Panc1 (cell line): ENCODE data around the gene BBS9. TPM values are rescaled to one million over a fixed set of nuclear protein-coding genes. Genes with fewer than 3 reads are reported as not detected.

Source experiments
- ATAC-seq: fragments of 200-7000 bp; cut with Tn5 transposase; 2 replicates; pipeline ENCODE4 v1.9.1; 2020; ENCODE audit warnings: mild to moderate bottlenecking, moderate library complexity
- BruUV-seq: library from RNA; stranded (reverse); fragments of 400-500 nt; replicated peaks from 2 replicates; lab custom pipeline; 2021; lab: Mats Ljungman, UMichigan
- CTCF ChIA-PET: fragments of 300-600 bp; sonication (Branson Sonifier 250); formaldehyde crosslinking; loops from one replicate; lab custom pipeline; 2022; ENCODE audit warnings: antibody characterized with exemption; lab: Charles Lee
- POLR2A ChIA-PET: fragments of 300-600 bp; sonication (Branson Sonifier 250); formaldehyde crosslinking; loops from one replicate; lab custom pipeline; 2022; ENCODE audit warnings: antibody characterized with exemption; lab: Charles Lee
- DNase-seq: peaks from one replicate; pipeline ENCODE4 v3.0.0-alpha.2; 2010; ENCODE audit warnings: low read depth, low spot score
- H3K27ac ChIP-seq: 2 replicates; pipeline ENCODE4 v1.5.1; 2011; ENCODE audit warnings: mild to moderate bottlenecking, low read length, inconsistent platforms
- H3K27me3 ChIP-seq: fragments of 200-500 bp; sonication (Bioruptor generic); 2 replicates; pipeline ENCODE4 v1.6.0; 2014; ENCODE audit warnings: low read length, inconsistent platforms; ENCODE audit not compliant: control insufficient read depth, insufficient read depth
- H3K36me3 ChIP-seq: fragments of 200-500 bp; sonication (Bioruptor generic); 2 replicates; pipeline ENCODE4 v1.5.1; 2014; ENCODE audit warnings: inconsistent platforms, mild to moderate bottlenecking, low read length, moderate library complexity; ENCODE audit not compliant: control insufficient read depth, insufficient read depth
- H3K4me1 ChIP-seq: 2 replicates; pipeline ENCODE4 v1.5.1; 2011; ENCODE audit warnings: inconsistent platforms, mild to moderate bottlenecking, low read length, moderate library complexity; ENCODE audit not compliant: control insufficient read depth, insufficient read depth
- H3K4me3 ChIP-seq, 2 experiments: 2 replicates each; pipeline ENCODE4 v1.5.1; 2011 to 2012; ENCODE audit warnings: low read depth in 2 of 2, low read length in 2 of 2, mild to moderate bottlenecking in 2 of 2, inconsistent platforms in 1 of 2, moderate library complexity in 1 of 2
- H3K9me3 ChIP-seq: fragments of 200-500 bp; sonication (Bioruptor generic); 2 replicates; pipeline ENCODE4 v1.5.1; 2014; ENCODE audit warnings: low read depth, mild to moderate bottlenecking, inconsistent platforms, low read length, moderate library complexity; ENCODE audit not compliant: control insufficient read depth, insufficient read depth
- CTCF ChIP-seq: fragments of 450-650 bp; IDR thresholded peaks from 2 replicates; pipeline ENCODE4 v1.5.1; 2017; ENCODE audit warnings: mild to moderate bottlenecking
- POLR2AphosphoS5 ChIP-seq: IDR thresholded peaks from 2 replicates; pipeline ENCODE4 v1.6.1; 2012; ENCODE audit warnings: mild to moderate bottlenecking, low read depth, low read length, moderate library complexity
- REST ChIP-seq, 2 experiments: IDR thresholded peaks; 2 replicates each; pipeline ENCODE4 v1.6.1; 2011 to 2012; ENCODE audit warnings: low read depth in 2 of 2, control low read depth in 1 of 2, low read length in 1 of 2, mild to moderate bottlenecking in 1 of 2, moderate library complexity in 1 of 2; ENCODE audit not compliant: insufficient read depth in 1 of 2
- SIN3A ChIP-seq: IDR thresholded peaks from 2 replicates; pipeline ENCODE4 v1.6.1; 2012; ENCODE audit warnings: low read depth, mild to moderate bottlenecking, low read length, moderate library complexity, borderline replicate concordance; ENCODE audit not compliant: insufficient read depth
- TCF7L2 ChIP-seq: IDR thresholded peaks from 2 replicates; pipeline ENCODE4 v1.6.1; 2011; ENCODE audit warnings: mild to moderate bottlenecking, low read depth, low read length, inconsistent platforms
- in situ Hi-C: cut with HindIII; loops from 2 replicates; pipeline ENCODE4 v1.10.0; 2016; ENCODE audit warnings: low sequenced_read_pairs, low pct_unique_long_range_greater_than_20kb
- intact Hi-C: fragments of 100-400 bp; cut with micrococcal nuclease; formaldehyde crosslinking; loops from one replicate; pipeline ENCODE4 v1.10.0; 2022; ENCODE audit not compliant: unreplicated experiment
- total RNA-seq: library from RNA; stranded (reverse); gene quantifications from one replicate; pipeline ENCODE4 v1.2.1, GENCODE V29; 2021; ENCODE audit not compliant: unreplicated experiment

BBS9 gene
- total RNA-seq, 1 experiment from 2014 or later, result 6.9 TPM

- ChIA-PET CTCF (no interaction called here), POLR2A (no interaction called here)
- no peak overlapping the region for H3K4me3 ChIP-seq
- intact Hi-C loops (no loop called here), in situ Hi-C loops (no loop called here)
- H3K36me3 ChIP-seq, result no peaks in the 10 kb centered on the region
- ATAC-seq (no peak), DNase-seq (no peak)
- H3K4me1 ChIP-seq, result no peaks in the 10 kb centered on the region
- no peak for TF ChIP-seq POLR2AphosphoS5
- TF ChIP-seq TCF7L2, result no peak
- TF ChIP-seq CTCF, result no peak
- no peak for TF ChIP-seq SIN3A
- H3K27me3 ChIP-seq, result no peaks in the 10 kb centered on the region; the same call in 1 of the 2 replicates
- BruUV-seq, result no TSS peak
- H3K27ac ChIP-seq, result no peak overlapping the region
- H3K9me3 ChIP-seq, result no peaks in the 10 kb centered on the region
These were observed 65.9 kb downstream of the BBS9 start for GRCh38 chr7:33195264-33195663.

GRCh38 chr7:33196221-33196620, 66.9 kb downstream of the BBS9 start:
- no peaks in the 10 kb centered on the region; the same call in 1 of the 2 replicates for H3K27me3 ChIP-seq
- no peaks in the 10 kb centered on the region for H3K36me3 ChIP-seq
- H3K4me1 ChIP-seq, result no peaks in the 10 kb centered on the region
- no peak overlapping the region for H3K27ac ChIP-seq
- ATAC-seq (no peak), DNase-seq (no peak)
- no peak overlapping the region for H3K4me3 ChIP-seq
- intact Hi-C loops (no loop called here), in situ Hi-C loops (no loop called here)
- no peak for TF ChIP-seq REST (IDR thresholded peaks at IDR 0.05; ENCODE audit: insufficient read depth in 1 of 2, low read depth in 2 of 2, low read length in 1 of 2)
- no peak for TF ChIP-seq POLR2AphosphoS5
- no peak for TF ChIP-seq SIN3A
- no peak for TF ChIP-seq CTCF
- no peak for TF ChIP-seq TCF7L2
- ChIA-PET POLR2A (no interaction called here), CTCF (no interaction called here)
- H3K9me3 ChIP-seq, result no peaks in the 10 kb centered on the region
- no TSS peak for BruUV-seq
